Dendritic cell treated with granulocyte-macrophage colony-stimulating factor and Interleukin-4, amounts not matched to agents 40 ng/mL and 50 ng/mL, for 4 days (primary cell): ENCODE data around the gene BRSK2.

Experiments
- H3K27ac Mint-ChIP-seq: one replicate; pipeline ENCODE4 v1.8.0; 2022; ENCODE audit warnings: mild to moderate bottlenecking, mixed read lengths
- H3K27me3 Mint-ChIP-seq: one replicate; pipeline ENCODE4 v1.8.0; 2022; ENCODE audit warnings: mild to moderate bottlenecking, mixed read lengths
- H3K36me3 Mint-ChIP-seq: one replicate; pipeline ENCODE4 v1.8.0; 2022; ENCODE audit warnings: low read depth, mixed read lengths
- H3K4me1 Mint-ChIP-seq: one replicate; pipeline ENCODE4 v1.8.0; 2022; ENCODE audit warnings: low read depth, mixed read lengths
- H3K4me3 Mint-ChIP-seq: one replicate; pipeline ENCODE4 v1.8.0; 2022; ENCODE audit warnings: mild to moderate bottlenecking, moderate library complexity, mixed read lengths
- H3K9me3 Mint-ChIP-seq: one replicate; pipeline ENCODE4 v1.8.0; 2022; ENCODE audit warnings: mixed read lengths
- intact Hi-C: fragments of 100-400 bp; cut with micrococcal nuclease; formaldehyde crosslinking; loops from one replicate; pipeline ENCODE4 v1.15.0; 2022

The BRSK2 gene

DNA sequence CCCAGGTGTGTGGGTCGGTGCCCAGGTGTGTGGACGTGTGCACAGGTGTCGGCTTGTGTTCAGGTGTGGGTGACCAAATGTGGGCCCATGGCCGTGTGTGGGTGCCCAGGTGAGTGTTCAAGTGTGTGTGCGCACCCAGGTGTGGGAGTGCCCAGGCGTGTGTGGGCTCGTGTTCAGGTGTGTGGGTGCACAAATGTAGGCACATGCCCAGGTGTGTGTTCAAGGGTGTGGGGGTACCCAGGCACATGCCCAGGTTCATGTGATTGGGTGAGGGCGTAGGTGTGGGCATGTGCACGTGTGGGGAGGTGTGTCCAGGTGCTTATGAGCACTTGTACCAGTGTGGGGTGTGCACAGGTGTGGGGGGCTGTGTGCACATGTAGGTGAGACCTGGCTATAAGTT lies 54.0 kb downstream of the BRSK2 start:
- no peaks in the 10 kb centered on the region for H3K9me3 Mint-ChIP-seq
- no peaks in the 10 kb centered on the region for H3K36me3 Mint-ChIP-seq
- peaks cover 1% of the 10 kb centered on the region for H3K4me1 Mint-ChIP-seq
- no peaks in the 10 kb centered on the region for H3K27me3 Mint-ChIP-seq
- no peak overlapping the region for H3K27ac Mint-ChIP-seq
- no peak overlapping the region for H3K4me3 Mint-ChIP-seq
- intact Hi-C loops, result no loop called here

DNA sequence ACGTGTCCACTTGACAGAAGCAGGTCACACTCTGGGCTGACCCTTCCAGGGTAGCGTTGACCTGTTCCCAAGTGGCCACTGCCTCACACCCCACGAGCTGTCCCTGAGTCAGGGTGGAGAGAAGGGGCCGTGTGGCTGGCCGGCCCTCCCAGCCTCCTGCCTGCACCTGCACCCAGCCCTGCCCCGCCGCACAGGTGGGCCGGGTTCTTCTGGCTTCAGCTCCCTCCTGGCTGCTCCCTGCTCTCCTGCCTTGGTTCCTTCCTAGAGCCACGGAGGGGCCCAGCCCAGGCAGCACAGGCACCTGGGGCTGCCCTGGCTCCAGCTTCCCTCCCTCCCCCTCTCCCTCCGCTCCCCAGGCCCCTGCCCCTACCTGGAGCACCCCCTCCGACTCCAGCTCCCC lies 54.6 kb downstream of the BRSK2 start:
- Mint-ChIP-seq H3K9me3 (no peaks in the 10 kb centered on the region), H3K27ac (no peak overlapping the region), H3K4me3 (no peak overlapping the region), H3K4me1 (peaks cover 5% of the 10 kb centered on the region), H3K27me3 (peaks cover 3% of the 10 kb centered on the region), H3K36me3 (no peaks in the 10 kb centered on the region)
- intact Hi-C loops, result no loop called here

DNA sequence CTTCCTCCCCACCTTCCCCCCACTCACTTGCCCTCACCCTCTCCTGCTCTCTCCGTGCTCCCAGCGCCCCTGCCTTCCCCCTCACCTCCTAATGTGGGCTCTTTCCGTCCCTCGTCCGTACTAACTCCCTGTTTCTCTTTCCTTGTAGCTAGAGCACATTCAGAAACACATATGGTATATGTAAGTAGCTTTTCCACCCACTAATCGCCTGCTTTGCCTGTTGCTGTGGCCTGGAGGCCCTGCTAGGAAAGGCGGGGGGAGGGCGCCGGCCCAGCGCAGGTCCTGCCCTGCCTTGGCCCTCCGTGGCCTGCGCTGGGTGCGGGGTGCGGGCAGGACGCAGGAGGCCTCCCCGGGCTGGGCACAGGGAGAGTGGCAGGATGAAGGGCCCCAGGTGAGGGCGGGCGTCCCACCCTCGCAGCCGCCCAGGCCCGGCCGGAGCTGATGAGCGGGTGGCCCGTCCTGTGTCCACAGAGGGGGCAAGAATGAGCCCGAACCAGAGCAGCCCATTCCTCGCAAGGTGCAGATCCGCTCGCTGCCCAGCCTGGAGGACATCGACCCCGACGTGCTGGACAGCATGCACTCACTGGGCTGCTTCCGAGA lies 55.2 kb downstream of the BRSK2 start:
- Mint-ChIP-seq H3K27me3 (peaks cover 3% of the 10 kb centered on the region), H3K27ac (no peak overlapping the region), H3K4me3 (no peak overlapping the region), H3K9me3 (no peaks in the 10 kb centered on the region), H3K4me1 (peaks cover 5% of the 10 kb centered on the region), H3K36me3 (no peaks in the 10 kb centered on the region)
- intact Hi-C loops, result no loop called here

DNA sequence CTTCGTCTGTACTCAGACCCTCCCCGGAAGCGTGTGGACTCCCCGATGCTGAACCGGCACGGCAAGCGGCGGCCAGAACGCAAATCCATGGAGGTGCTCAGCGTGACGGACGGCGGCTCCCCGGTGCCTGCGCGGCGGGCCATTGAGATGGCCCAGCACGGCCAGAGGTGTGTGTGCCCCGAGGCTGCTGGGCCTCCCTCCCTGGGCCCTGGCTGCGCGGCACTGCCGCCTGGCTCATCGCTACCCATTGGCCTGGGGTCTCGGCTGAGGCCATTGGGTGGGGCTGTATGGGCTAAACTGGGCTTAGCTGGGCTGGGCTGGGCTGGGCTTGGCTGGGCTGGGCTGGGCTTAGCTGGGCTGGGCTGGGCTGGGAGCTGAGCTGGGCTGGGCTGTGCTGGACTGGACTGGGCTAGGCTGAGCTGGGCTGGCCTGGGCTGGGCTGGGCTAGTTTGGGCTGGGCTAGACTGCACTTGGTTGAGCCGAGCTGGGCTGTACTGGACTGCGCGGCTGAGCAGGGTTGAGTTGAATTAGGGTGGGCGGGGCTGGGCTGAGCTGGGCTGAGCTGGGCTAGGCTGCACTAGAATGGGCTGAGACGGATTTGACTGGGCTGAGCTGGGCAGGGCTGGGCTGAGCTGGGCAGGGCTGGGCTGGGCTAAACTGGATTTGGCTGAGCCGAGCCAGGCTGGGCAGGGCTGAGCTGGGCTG lies 56.2 kb downstream of the BRSK2 start:
- H3K27me3 Mint-ChIP-seq, result peaks cover 3% of the 10 kb centered on the region
- no peaks in the 10 kb centered on the region for H3K9me3 Mint-ChIP-seq
- H3K27ac Mint-ChIP-seq, result no peak overlapping the region
- intact Hi-C loops, result no loop called here
- H3K36me3 Mint-ChIP-seq, result no peaks in the 10 kb centered on the region
- H3K4me1 Mint-ChIP-seq, result peaks cover 5% of the 10 kb centered on the region
- H3K4me3 Mint-ChIP-seq, result no peak overlapping the region

DNA sequence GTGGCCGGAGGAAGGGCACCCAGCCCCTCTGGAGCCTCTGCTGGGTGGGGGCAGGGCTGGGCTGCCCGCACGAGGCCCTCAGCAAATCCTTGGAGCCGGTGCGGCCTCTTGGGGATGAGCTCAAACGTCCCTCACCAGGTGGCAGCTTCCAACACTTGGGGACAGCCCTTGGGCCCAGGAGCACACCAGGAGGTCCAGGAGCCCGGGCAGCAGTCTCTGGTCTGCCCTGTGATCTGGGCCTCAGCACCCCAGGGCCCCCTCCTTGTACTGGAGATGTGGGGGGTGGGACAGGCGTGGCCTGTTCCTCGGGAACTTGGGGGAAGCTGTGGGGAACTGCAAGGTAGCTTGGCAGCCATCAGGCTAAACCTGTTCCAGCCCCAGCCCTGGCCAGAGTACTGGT lies 56.9 kb downstream of the BRSK2 start:
- Mint-ChIP-seq H3K4me1 (peaks cover 5% of the 10 kb centered on the region), H3K36me3 (no peaks in the 10 kb centered on the region), H3K27me3 (peaks cover 3% of the 10 kb centered on the region), H3K4me3 (no peak overlapping the region), H3K9me3 (no peaks in the 10 kb centered on the region), H3K27ac (no peak overlapping the region)
- intact Hi-C loops, result no loop called here

DNA sequence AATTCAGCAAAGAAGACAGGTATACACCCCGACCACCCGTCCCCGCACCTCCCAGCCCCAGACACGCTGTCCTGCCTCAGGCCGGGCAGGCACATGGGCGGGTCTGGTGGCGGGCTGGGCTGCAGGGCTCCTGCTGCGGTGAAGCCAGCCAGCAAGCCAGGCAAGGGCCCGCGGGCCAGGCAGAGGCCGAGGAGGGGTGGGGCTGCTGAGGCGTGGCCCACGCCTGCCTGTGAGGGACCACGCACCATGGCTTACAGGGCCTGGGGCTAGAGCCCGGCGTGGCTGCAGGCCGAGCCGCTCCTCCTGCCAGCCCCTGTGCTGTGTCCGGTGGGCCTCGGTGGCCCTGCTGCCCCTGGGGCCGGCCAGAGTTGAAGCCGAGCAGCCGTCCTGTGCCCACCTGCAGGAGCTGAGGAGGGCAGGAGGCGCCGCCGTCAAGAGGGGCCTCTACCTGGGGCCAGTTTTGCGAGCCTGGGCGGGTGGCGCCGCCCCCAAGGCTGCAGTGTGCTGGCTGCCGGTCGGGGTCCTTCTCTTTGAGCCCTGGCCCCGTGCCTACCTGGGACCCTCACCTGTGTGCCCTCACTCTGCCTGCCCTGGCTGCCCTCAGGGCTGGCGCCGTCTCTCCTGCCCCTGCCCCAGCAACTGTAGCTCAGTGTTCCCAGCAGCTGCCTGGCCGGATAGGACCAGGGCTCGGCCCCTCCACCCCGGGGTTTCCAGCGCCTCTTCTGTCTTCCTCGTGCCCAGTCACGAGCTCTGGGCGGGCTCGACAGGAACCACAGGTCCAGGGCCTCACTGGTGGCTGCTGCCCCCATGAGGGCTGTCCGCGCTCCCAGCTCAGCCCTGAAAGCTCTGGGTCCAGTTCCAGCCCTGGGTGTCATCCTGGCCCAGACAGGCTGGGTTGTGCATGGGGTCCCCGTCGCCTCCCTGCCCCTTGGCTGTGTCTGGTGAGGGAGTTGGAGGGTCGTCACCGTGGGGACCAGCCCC lies 58.4 kb downstream of the BRSK2 start:
- intact Hi-C loops, result no loop called here
- no peak overlapping the region for H3K4me3 Mint-ChIP-seq
- H3K4me1 Mint-ChIP-seq, result peaks cover 5% of the 10 kb centered on the region
- H3K27me3 Mint-ChIP-seq, result peaks cover 3% of the 10 kb centered on the region
- no peaks in the 10 kb centered on the region for H3K9me3 Mint-ChIP-seq
- H3K27ac Mint-ChIP-seq, result no peak overlapping the region
- H3K36me3 Mint-ChIP-seq, result no peaks in the 10 kb centered on the region

DNA sequence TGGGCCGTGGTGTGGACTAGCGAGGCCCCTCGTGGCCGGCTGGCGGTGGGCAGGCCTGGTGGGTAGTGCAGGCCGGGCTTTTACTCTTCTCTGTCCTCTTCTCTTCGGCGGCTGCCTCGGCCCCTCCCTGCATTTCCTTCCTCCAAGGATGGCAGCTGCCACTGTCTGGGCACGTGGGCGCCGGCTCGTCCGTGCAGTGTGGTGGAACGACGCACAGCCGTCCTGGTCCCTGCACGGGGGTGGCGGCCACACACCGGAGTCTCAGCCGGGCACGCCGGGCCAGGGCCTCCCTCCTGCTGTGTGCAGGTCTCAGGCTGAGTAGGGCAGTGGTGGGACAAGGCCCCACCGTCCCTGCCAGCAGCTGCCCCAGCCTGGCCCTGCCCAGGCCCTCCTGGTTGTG lies 59.1 kb downstream of the BRSK2 start:
- Mint-ChIP-seq H3K9me3 (no peaks in the 10 kb centered on the region), H3K27ac (no peak overlapping the region), H3K36me3 (no peaks in the 10 kb centered on the region), H3K4me3 (no peak overlapping the region), H3K4me1 (peaks cover 5% of the 10 kb centered on the region), H3K27me3 (peaks cover 3% of the 10 kb centered on the region)
- intact Hi-C loops, result no loop called here

DNA sequence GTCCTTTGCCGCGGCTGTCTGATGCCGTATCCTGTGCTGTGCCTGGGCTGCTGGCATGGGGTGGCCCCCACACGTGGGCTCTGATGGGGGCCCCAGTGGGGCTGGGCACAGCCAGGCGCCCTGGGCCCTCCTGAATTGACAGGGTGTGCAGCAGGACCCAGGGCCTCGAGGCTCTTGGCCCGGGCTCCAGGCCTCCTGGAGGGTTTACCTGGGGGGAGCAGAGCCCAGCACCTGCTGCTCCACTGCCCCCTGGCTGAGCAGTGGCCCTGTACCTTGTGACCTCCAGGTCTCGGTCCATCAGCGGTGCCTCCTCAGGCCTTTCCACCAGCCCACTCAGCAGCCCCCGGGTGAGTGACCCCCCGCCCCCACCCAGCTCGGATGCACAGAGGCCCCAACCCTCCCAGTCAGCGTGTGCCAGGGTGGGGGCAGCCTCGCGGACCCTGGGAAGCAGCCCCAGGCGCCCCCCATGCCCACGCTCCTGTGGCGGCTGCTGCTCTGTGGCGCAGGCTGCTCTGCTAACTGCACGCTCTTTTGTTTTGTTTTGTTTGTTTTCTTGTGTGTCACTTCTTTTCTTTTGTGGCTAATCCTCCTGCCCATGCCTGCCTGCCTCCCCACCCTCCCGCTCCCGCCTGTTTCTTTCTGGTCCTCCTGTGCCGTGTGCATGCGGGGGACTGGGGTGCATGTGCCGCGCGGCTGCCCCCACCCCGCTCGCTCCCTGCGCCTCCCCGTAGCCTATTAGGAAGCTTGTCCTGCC lies 59.9 kb downstream of the BRSK2 start:
- H3K9me3 Mint-ChIP-seq, result no peaks in the 10 kb centered on the region
- H3K27me3 Mint-ChIP-seq, result peaks cover 3% of the 10 kb centered on the region
- intact Hi-C loops, result no loop called here
- no peak overlapping the region for H3K27ac Mint-ChIP-seq
- H3K4me1 Mint-ChIP-seq, result peaks cover 5% of the 10 kb centered on the region
- H3K4me3 Mint-ChIP-seq, result no peak overlapping the region
- H3K36me3 Mint-ChIP-seq, result no peaks in the 10 kb centered on the region

DNA sequence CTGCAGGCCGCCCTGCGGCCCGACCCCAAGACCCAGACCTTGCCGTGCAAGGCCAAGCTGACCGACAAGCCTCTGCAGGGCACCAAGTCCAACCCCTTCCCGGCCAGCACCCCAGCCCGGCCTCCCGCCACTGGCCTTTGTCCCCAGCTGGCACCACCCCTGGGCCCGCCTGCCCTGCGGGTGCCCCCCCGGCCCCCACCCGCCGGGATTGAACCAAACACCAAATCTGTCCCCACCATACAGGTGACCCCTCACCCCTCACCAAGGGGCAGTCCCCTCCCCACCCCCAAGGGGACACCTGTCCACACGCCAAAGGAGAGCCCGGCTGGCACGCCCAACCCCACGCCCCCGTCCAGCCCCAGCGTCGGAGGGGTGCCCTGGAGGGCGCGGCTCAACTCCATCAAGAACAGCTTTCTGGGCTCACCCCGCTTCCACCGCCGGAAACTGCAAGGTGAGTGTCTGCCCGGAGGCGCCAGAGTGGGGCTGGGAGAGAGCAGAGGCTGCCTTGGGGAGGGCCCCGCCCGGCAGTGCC lies 60.7 kb downstream of the BRSK2 start:
- Mint-ChIP-seq H3K4me1 (peaks cover 5% of the 10 kb centered on the region), H3K4me3 (no peak overlapping the region), H3K9me3 (no peaks in the 10 kb centered on the region), H3K36me3 (no peaks in the 10 kb centered on the region), H3K27ac (no peak overlapping the region), H3K27me3 (peaks cover 3% of the 10 kb centered on the region)
- intact Hi-C loops, result no loop called here

DNA sequence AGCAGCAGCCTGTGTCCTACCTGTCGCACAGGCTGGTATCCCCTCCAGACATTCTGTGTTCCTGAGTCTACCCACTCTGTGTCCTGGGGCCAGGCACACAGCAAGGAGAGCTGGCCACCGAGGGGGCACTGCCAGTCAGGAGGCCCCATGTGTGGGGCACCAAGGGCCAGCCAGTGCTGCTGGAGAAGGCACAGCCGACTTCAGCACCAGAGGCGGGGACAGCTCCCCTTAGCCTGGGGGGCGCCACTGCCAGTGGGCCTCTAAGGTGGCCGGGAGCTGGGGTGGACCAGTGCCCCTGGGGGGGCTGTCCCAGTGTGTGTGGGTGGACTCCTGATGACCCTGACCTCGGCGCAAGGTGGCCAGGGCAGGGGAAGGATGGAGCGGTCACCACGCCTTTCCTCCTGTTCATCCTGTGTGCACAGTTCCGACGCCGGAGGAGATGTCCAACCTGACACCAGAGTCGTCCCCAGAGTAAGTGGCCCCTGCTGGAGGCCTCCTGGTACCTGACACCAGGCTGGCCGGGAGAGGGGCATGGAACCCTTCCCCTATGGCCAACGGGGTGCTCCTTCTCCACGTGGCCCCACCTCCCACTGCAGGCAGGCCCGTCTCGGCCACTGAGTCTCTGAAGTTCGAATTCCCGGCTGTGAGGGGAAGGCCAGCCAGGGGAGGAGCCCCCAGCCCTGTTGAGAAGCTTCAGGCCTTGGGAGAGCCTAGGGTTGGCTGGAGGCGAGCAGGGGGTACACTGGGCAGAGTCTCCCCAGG lies 61.4 kb downstream of the BRSK2 start:
- Mint-ChIP-seq H3K4me3 (no peak overlapping the region), H3K27me3 (peaks cover 3% of the 10 kb centered on the region), H3K27ac (no peak overlapping the region), H3K9me3 (no peaks in the 10 kb centered on the region), H3K4me1 (peaks cover 5% of the 10 kb centered on the region), H3K36me3 (no peaks in the 10 kb centered on the region)
- intact Hi-C loops, result no loop called here

DNA sequence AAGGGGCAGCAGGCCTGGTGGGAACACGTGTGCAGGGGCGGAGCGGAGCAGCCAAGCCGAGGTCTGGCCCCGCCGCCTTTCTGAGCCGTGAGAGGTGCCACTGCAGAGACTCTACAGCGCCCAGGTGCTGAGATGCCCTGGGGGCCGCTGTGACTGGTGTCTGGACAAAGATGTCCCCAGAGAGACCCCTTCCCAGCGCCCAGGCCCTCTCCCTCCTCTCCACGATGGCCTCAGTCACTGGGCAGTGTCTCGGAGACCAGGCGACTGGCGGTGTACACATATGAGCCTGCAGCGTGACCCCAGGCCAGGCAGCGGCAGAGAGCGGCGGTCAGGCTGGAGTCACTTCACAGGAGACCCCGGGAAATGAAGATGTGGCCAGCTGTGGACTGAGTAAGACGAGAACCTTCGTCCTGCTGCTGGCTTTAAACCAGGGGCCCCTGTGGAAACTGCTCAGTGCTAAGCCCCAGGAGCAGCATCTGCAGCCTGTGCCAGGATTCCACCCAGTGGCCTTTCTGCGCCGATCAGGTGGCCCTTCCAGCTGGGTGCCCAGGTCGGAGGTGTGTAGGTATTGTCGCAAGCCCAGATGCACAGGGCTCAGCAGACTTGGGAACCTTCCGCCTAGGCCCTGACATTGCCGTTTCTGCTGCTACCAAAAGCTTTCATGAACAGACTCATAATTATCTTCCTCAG lies 62.2 kb downstream of the BRSK2 start:
- peak overlapping the region; percentile 20 for H3K27ac Mint-ChIP-seq
- H3K36me3 Mint-ChIP-seq, result no peaks in the 10 kb centered on the region
- intact Hi-C loops, result no loop called here
- peaks cover 3% of the 10 kb centered on the region for H3K27me3 Mint-ChIP-seq
- H3K9me3 Mint-ChIP-seq, result no peaks in the 10 kb centered on the region
- no peak overlapping the region for H3K4me3 Mint-ChIP-seq
- H3K4me1 Mint-ChIP-seq, result peaks cover 5% of the 10 kb centered on the region

DNA sequence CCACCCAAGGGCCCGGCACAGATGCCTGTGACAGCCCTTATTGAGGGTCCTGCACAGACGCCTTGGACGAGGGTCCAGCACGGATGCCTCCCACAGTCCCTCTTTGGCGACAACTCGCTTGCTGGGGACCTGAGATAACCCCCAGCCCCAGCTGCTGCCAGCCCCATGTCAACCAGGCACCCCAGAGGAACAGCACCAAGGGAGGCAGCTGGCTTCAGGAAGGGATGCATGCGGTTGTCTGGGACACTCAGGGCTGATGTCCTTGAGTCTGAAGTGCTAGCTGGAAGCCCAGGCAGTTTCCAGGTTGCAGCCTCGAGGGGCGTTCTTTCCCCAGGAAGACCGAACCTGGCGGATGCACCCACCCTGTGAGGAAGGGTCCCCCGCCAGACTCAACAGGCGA lies 63.0 kb downstream of the BRSK2 start:
- intact Hi-C loops, result no loop called here
- Mint-ChIP-seq H3K27me3 (peaks cover 3% of the 10 kb centered on the region), H3K36me3 (no peaks in the 10 kb centered on the region), H3K9me3 (no peaks in the 10 kb centered on the region), H3K4me3 (no peak overlapping the region), H3K27ac (no peak overlapping the region), H3K4me1 (peaks cover 5% of the 10 kb centered on the region)
